ENCODE measurements around the gene FHIT.

DNA sequence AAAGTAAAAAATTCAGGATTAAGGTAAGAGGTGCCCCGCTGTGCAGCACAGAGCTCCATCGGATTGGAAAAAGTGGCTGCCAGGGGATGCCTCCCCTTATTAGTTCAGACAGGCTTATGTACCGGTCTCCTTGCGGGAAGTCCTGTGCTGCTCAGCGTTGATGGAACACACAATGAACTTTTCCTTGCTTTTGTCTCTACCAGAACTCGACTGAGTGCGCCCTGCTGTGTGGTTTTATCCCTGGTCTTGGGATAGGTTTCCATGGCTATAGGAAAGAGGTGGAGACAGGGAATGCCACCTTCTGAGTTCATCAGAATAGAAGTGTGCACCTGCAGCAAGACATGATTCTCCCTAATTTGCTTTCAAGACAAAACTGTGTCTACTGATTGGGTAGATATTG, 1455.5 kb downstream of the FHIT start:
- TF ChIP-seq EZH2phosphoT487 (IDR thresholded peaks at IDR 0.05) (no peak), CTCF (IDR thresholded peaks at IDR 0.05) (no peak)

All from neural progenitor cell (in vitro differentiated cells).